Measurements from ENCODE around the gene SPDYE6.
"Not testable (repeated sequence)": the region's sequence is repeated elsewhere in the genome, so short reads cannot be mapped to it uniquely, and the experiment has no call there.

The SPDYE6 gene

GRCh38 chr7:102363549-102364393 lies 7.5 kb upstream of the SPDYE6 start:
- peak; percentile 82 for DNase-seq (ENCODE audit: low spot score)

GRCh38 chr7:102346983-102347382 lies 9.3 kb downstream of the SPDYE6 start:
- DNase-seq (ENCODE audit: low spot score): not testable (repeated sequence)

- DNase-seq (ENCODE audit: low spot score): not testable (repeated sequence)
Observed at GRCh38 chr7:102340599-102341368, 15.5 kb downstream of the SPDYE6 start.

GRCh38 chr7:102337420-102337819 lies 18.8 kb downstream of the SPDYE6 start:
- DNase-seq (ENCODE audit: low spot score): not testable (repeated sequence)

GRCh38 chr7:102337002-102337401 lies 19.2 kb downstream of the SPDYE6 start:
- not testable (repeated sequence) for DNase-seq (ENCODE audit: low spot score)

GRCh38 chr7:102335574-102335973 lies 20.7 kb downstream of the SPDYE6 start:
- DNase-seq (ENCODE audit: low spot score): not testable (repeated sequence)

- not testable (repeated sequence) for DNase-seq (ENCODE audit: low spot score)
Observed at GRCh38 chr7:102330666-102331460, 25.4 kb downstream of the SPDYE6 start.

GRCh38 chr7:102329366-102329765 lies 26.9 kb downstream of the SPDYE6 start:
- not testable (repeated sequence) for DNase-seq (ENCODE audit: low spot score)

GRCh38 chr7:102328863-102329262 lies 27.4 kb downstream of the SPDYE6 start:
- not testable (repeated sequence) for DNase-seq (ENCODE audit: low spot score)

- not testable (repeated sequence) for DNase-seq (ENCODE audit: low spot score)
Observed at GRCh38 chr7:102327183-102327582, 29.1 kb downstream of the SPDYE6 start.

- no peak for DNase-seq (ENCODE audit: low spot score)
Observed at GRCh38 chr7:102326157-102326889, 29.9 kb downstream of the SPDYE6 start.

GRCh38 chr7:102325106-102325505 lies 31.1 kb downstream of the SPDYE6 start:
- not testable (repeated sequence) for DNase-seq (ENCODE audit: low spot score)

GRCh38 chr7:102323914-102324195 lies 32.4 kb downstream of the SPDYE6 start:
- DNase-seq (ENCODE audit: low spot score): no peak

- DNase-seq (ENCODE audit: low spot score): no peak
Observed at GRCh38 chr7:102322202-102322715, 34.0 kb downstream of the SPDYE6 start.

- peak; percentile 93 for DNase-seq (ENCODE audit: low spot score)
Observed at GRCh38 chr7:102321351-102322201, 34.7 kb downstream of the SPDYE6 start.

GRCh38 chr7:102320601-102321350 lies 35.5 kb downstream of the SPDYE6 start:
- DNase-seq (ENCODE audit: low spot score): no peak

- DNase-seq (ENCODE audit: low spot score): no peak
Observed at GRCh38 chr7:102320181-102320580, 36.1 kb downstream of the SPDYE6 start.

GRCh38 chr7:102319671-102320070 lies 36.6 kb downstream of the SPDYE6 start:
- DNase-seq (ENCODE audit: low spot score): no peak

- no peak for DNase-seq (ENCODE audit: low spot score)
Observed at GRCh38 chr7:102318482-102318971, 37.7 kb downstream of the SPDYE6 start.
